Stimulated activated effector memory CD8-positive, alpha-beta T cell treated with anti-CD3 and anti-CD28 coated beads, Interleukin-12 subunit alpha, Interleukin-12 subunit beta, amount 100 ng/mL, for 72 hours (primary cell): Measurements from ENCODE around the gene ARID5B.

Experiments used
- ATAC-seq: fragments of 150-1000 bp; cut with Tn5 transposase; 2 replicates; pipeline ENCODE4 v1.10.0; 2021
- DNase-seq, 2 donors: peaks; one replicate each; pipeline ENCODE4 v3.0.0; 2021 to 2022; ENCODE audit warnings: low spot score in 2 of 2
- H3K27ac Mint-ChIP-seq: one replicate; pipeline ENCODE4 v1.8.0; 2022; ENCODE audit warnings: mild to moderate bottlenecking, mixed read lengths
- H3K36me3 Mint-ChIP-seq: one replicate; pipeline ENCODE4 v1.8.0; 2022; ENCODE audit warnings: mild to moderate bottlenecking, mixed read lengths
- H3K4me1 Mint-ChIP-seq: one replicate; pipeline ENCODE4 v1.8.0; 2022; ENCODE audit warnings: mixed read lengths
- H3K4me3 Mint-ChIP-seq: one replicate; pipeline ENCODE4 v1.8.0; 2022; ENCODE audit warnings: mild to moderate bottlenecking, mixed read lengths
- H3K9me3 Mint-ChIP-seq: one replicate; pipeline ENCODE4 v1.8.0; 2022; ENCODE audit warnings: mixed read lengths

Gene ARID5B

GRCh38 chr10:62096256-62096933 is 194.9 kb downstream of the ARID5B start:
- peaks cover 76% of the 10 kb centered on the region for H3K36me3 Mint-ChIP-seq
- no peak overlapping the region for H3K4me3 Mint-ChIP-seq
- DNase-seq (peak in 1 of 2 donors; percentile 25), ATAC-seq (no peak)
- no peaks in the 10 kb centered on the region for H3K9me3 Mint-ChIP-seq
- peak overlapping the region; percentile 69 for H3K27ac Mint-ChIP-seq
- peaks cover 28% of the 10 kb centered on the region for H3K4me1 Mint-ChIP-seq

- ATAC-seq (no peak), DNase-seq (no peak)
- H3K4me3 Mint-ChIP-seq, result no peak overlapping the region
Observed at GRCh38 chr10:62098278-62099121, 197.0 kb downstream of the ARID5B start.

GRCh38 chr10:62099299-62099698 is 197.8 kb downstream of the ARID5B start:
- ATAC-seq (no peak), DNase-seq (no peak)
- Mint-ChIP-seq H3K9me3 (no peaks in the 10 kb centered on the region), H3K27ac (peak overlapping the region; percentile 46), H3K36me3 (peaks cover 47% of the 10 kb centered on the region), H3K4me3 (no peak overlapping the region), H3K4me1 (peaks cover 11% of the 10 kb centered on the region)

More at GRCh38 chr10:62098278-62099121, 197.0 kb downstream of the ARID5B start:
- Mint-ChIP-seq H3K4me1 (peaks cover 11% of the 10 kb centered on the region), H3K27ac (peak overlapping the region; percentile 68), H3K36me3 (peaks cover 55% of the 10 kb centered on the region), H3K9me3 (no peaks in the 10 kb centered on the region)

GRCh38 chr10:62103857-62104256 is 202.4 kb downstream of the ARID5B start:
- DNase-seq (no peak), ATAC-seq (no peak)
- Mint-ChIP-seq H3K4me3 (no peak overlapping the region), H3K4me1 (peaks cover 16% of the 10 kb centered on the region), H3K27ac (no peak overlapping the region), H3K9me3 (no peaks in the 10 kb centered on the region), H3K36me3 (peaks cover 2% of the 10 kb centered on the region)

DNA sequence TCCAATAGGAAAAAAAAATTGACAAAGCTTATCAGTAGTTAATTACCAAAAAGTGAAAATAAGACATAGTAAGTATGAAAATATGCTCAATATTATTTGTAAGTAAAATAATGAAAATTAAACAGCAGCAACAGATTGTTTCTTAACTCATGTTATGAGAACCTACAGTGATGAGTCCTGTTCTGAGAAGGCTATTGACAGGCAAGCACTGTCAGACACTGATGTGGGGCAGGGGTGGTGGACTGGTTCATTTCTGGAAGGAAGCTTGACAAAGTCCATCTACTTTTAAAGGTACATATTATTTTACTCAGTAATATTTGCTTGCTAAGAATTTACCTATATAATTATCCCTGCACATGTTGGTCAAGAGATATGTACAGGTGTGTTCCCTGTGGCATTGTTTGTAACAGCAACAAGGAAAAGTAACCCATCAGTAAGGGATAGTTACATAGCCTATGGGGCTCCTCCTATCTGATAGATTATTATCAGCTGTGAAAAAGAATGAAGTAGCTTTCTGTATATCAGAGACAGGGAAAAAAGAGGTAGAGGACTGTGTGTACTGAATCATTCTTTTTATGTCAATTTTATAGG is 205.5 kb downstream of the ARID5B start:
- Mint-ChIP-seq H3K36me3 (no peaks in the 10 kb centered on the region), H3K4me1 (peaks cover 28% of the 10 kb centered on the region), H3K27ac (no peak overlapping the region), H3K4me3 (no peak overlapping the region), H3K9me3 (no peaks in the 10 kb centered on the region)
- peak; percentile 67 for ATAC-seq
- no peak for DNase-seq

- DNase-seq, result no peak
- Mint-ChIP-seq H3K4me3 (no peak overlapping the region), H3K36me3 (no peaks in the 10 kb centered on the region), H3K4me1 (peaks cover 28% of the 10 kb centered on the region), H3K27ac (no peak overlapping the region), H3K9me3 (no peaks in the 10 kb centered on the region)
- ATAC-seq, result no peak
Observed at GRCh38 chr10:62108759-62109586, 207.5 kb downstream of the ARID5B start.

DNA sequence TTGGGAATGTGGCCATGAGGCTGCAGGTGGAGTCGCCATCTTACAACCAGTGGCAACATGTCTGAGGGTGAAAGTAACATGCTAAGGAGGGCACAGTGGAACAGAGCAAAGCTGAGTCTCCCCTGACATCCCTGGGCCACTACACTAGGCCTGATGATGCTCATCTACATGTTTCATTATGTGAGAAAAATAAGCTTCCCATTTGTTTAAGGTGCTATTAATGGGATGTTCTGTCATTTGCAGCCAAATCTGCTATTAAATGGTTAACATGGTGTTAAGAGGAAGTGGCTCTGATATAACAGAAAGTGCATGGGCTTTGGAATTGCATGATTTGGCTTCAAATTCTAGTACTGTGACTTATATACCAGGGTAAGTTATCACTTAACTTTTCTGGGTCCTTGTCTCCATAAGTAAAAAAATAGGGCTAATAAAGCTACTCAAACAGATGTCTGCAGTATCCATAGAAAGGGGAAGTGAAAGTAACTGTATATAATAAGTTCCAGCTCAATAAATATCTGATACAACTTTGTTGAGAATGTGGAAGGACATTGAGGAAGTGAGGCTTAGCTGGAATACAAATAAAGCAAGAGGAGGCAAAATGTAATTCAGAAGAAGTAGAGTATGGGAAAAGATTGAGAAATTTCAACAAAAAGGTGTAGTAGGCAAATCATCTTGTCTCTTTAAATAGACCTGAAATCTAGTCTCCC is 208.2 kb downstream of the ARID5B start:
- no peak for ATAC-seq
- Mint-ChIP-seq H3K27ac (no peak overlapping the region), H3K4me3 (no peak overlapping the region), H3K4me1 (peaks cover 26% of the 10 kb centered on the region), H3K9me3 (no peaks in the 10 kb centered on the region), H3K36me3 (no peaks in the 10 kb centered on the region)
- no peak for DNase-seq

GRCh38 chr10:62112300-62112699 is 210.8 kb downstream of the ARID5B start:
- DNase-seq, result no peak
- Mint-ChIP-seq H3K4me3 (no peak overlapping the region), H3K9me3 (no peaks in the 10 kb centered on the region), H3K4me1 (peaks cover 18% of the 10 kb centered on the region), H3K36me3 (no peaks in the 10 kb centered on the region), H3K27ac (no peak overlapping the region)
- ATAC-seq, result no peak

DNA sequence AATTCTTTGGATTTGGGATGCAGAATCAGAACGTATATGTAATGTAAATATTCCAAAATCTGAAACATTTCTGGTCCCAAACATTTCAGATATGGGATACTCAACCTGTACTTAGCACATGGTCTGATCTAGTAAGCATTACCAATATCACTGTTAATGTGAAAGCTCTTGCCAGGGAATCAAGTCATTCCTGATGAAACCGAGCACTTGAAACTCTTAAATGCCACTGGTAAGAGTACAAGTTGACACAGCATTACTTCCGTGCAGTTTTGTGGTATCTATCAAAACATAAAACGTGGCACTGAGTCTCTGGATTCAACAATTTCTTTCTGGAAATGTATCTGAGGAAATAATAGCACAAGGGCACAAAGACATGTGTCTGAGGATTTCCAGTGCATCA is 211.5 kb downstream of the ARID5B start:
- H3K4me1 Mint-ChIP-seq, result peaks cover 18% of the 10 kb centered on the region

GRCh38 chr10:62113680-62114079 is 212.2 kb downstream of the ARID5B start:
- Mint-ChIP-seq H3K36me3 (no peaks in the 10 kb centered on the region), H3K4me3 (no peak overlapping the region), H3K9me3 (no peaks in the 10 kb centered on the region), H3K4me1 (peaks cover 15% of the 10 kb centered on the region), H3K27ac (no peak overlapping the region)
- ATAC-seq (peak; percentile 81), DNase-seq (no peak)

More for the DNA sequence above, 211.5 kb downstream of the ARID5B start:
- DNase-seq, result no peak
- ATAC-seq, result no peak
- H3K36me3 Mint-ChIP-seq, result no peaks in the 10 kb centered on the region
- H3K4me3 Mint-ChIP-seq, result no peak overlapping the region
- H3K9me3 Mint-ChIP-seq, result no peaks in the 10 kb centered on the region
- no peak overlapping the region for H3K27ac Mint-ChIP-seq

GRCh38 chr10:62115321-62115720 is 213.8 kb downstream of the ARID5B start:
- no peaks in the 10 kb centered on the region for H3K36me3 Mint-ChIP-seq
- DNase-seq, result no peak
- H3K4me1 Mint-ChIP-seq, result peaks cover 10% of the 10 kb centered on the region
- ATAC-seq, result no peak
- no peak overlapping the region for H3K4me3 Mint-ChIP-seq
- H3K9me3 Mint-ChIP-seq, result no peaks in the 10 kb centered on the region
- no peak overlapping the region for H3K27ac Mint-ChIP-seq

- H3K27ac Mint-ChIP-seq, result peak overlapping the region; percentile 18
- ATAC-seq, result no peak
- no peak overlapping the region for H3K4me3 Mint-ChIP-seq
- DNase-seq, result no peak
- no peaks in the 10 kb centered on the region for H3K9me3 Mint-ChIP-seq
- no peaks in the 10 kb centered on the region for H3K36me3 Mint-ChIP-seq
- H3K4me1 Mint-ChIP-seq, result peaks cover 11% of the 10 kb centered on the region
Observed at GRCh38 chr10:62115842-62116241, 214.3 kb downstream of the ARID5B start.

DNA sequence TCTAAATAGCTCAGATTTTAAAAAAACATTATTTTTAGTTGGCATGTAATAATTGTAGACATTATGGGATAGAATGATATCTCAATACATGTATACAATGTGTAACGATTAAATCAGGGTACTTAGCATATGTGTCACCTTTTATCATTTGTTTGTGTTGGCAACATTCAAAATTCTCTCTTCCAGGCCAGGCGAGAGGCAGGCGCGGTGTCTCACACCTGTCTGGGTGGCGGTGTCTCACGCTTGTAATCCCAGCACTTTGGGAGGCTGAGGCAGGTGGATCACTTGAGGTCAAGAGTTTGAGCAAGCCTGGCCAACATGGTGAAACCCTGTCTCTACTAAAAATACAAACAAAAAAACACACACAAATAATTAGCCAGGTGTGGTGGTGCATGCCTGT is 215.4 kb downstream of the ARID5B start:
- DNase-seq (no peak), ATAC-seq (no peak)
- H3K36me3 Mint-ChIP-seq, result no peaks in the 10 kb centered on the region
- no peak overlapping the region for H3K4me3 Mint-ChIP-seq
- peaks cover 20% of the 10 kb centered on the region for H3K4me1 Mint-ChIP-seq
- no peak overlapping the region for H3K27ac Mint-ChIP-seq
- no peaks in the 10 kb centered on the region for H3K9me3 Mint-ChIP-seq

- peak overlapping the region; percentile 55 for H3K27ac Mint-ChIP-seq
Observed at GRCh38 chr10:62121187-62121530, 219.7 kb downstream of the ARID5B start.

More at GRCh38 chr10:62121187-62121530, 219.7 kb downstream of the ARID5B start:
- ATAC-seq (peak; percentile 96), DNase-seq (no peak)
- no peaks in the 10 kb centered on the region for H3K36me3 Mint-ChIP-seq
- peak overlapping the region; percentile 1 for H3K4me3 Mint-ChIP-seq
- H3K4me1 Mint-ChIP-seq, result peaks cover 20% of the 10 kb centered on the region
- peaks cover 9% of the 10 kb centered on the region for H3K9me3 Mint-ChIP-seq
